T47D (cell line): Measurements from ENCODE around the gene SCARB1.

Source experiments
- DNase-seq, 2 experiments: peaks; one replicate each; pipeline versions ENCODE4 v3.0.0 to v3.0.0-alpha.2; 2011 to 2012; ENCODE audit warnings: low read depth in 1 of 2, low spot score in 1 of 2
- JUND ChIP-seq: IDR thresholded peaks from 2 replicates; pipeline ENCODE4 v1.6.1; 2012; ENCODE audit warnings: low read depth
- in situ Hi-C: cut with HindIII; loops from 2 replicates; pipeline ENCODE4 v1.10.0; 2016; ENCODE audit warnings: low sequenced_read_pairs, low pct_unique_long_range_greater_than_20kb

The SCARB1 gene

GRCh38 chr12:124797321-124797720 lies 66.3 kb downstream of the SCARB1 start:
- no peak for TF ChIP-seq JUND
- DNase-seq = no peak
- in situ Hi-C loops = no loop called here

DNA sequence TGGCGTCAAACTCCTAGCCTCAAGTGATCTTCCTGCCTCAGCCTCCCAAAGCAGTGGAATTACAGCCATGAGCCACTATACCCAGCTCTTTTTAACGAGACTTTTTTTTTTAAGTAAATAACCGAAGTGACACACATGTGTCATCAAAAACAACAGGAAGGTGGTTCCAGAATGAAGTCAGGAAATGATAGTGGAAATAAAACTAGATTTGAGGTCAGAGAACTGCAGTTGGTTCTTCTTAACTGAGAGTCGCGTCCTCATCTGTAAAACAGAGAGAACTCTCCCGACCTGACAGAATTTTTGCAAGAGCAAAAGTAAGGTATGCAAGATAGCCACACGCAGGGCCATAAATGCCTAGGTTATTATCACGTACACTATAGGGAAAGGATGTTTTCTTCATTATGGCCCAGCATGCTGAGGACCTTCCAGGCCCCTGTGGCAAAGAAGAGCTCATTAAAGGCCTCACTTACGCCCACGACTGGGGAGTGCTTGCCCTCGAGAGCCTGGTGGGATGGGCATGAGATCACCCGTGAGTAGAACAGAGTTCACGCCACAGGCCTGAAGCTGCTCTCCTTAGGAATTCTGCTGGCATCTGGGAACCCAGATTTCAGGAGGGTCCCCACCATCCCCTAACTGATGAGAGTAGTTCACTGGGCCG lies 67.2 kb downstream of the SCARB1 start:
- no peak for DNase-seq
- in situ Hi-C loops = no loop called here
- TF ChIP-seq JUND = no peak

DNA sequence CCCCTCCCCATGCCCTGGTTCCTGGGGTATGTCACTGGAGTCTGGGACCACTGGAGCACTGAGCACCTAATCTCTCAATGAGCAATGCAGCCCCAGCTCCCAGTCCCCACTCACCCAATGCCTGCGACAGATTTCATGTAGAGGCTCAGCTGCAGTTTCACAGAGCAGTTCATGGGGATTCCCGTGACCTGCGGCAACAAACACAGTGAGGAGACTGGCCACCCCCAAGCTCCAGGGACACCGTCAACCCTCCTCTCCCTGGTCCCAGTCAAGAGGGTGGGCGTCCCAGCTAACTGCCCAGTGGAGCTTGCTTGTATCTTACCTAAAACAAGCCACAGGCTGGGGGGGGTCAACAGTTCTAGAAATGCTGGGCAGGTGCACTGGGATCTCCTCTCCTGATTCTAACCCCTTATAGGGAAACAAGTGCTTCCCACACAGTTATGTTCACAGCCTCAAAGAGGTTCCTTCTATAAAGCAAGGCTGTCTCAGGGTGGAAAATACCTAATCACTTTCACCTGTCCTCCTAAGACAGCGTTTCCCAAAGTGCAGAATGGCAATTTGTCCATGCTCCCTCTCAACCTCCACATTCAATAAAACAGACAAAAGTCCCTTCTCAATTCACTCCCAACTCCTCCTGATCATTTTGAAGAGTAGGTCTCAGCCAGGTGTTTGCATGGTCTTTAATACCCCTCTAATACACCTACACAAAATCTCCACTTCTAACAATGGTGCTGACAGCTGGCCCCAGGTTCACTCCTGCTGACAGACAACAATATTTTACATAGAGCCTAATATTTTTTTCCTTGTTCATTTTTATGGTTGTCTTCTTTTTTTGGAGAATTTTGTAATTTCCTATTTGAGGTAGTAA lies 68.3 kb downstream of the SCARB1 start:
- no peak for TF ChIP-seq JUND
- in situ Hi-C loops = no loop called here
- DNase-seq = no peak

GRCh38 chr12:124792961-124793441 lies 70.7 kb downstream of the SCARB1 start:
- in situ Hi-C loops = no loop called here
- no peak for TF ChIP-seq JUND
- no peak for DNase-seq

GRCh38 chr12:124792156-124792555 lies 71.5 kb downstream of the SCARB1 start:
- in situ Hi-C loops = no loop called here
- no peak for TF ChIP-seq JUND
- DNase-seq = no peak

DNA sequence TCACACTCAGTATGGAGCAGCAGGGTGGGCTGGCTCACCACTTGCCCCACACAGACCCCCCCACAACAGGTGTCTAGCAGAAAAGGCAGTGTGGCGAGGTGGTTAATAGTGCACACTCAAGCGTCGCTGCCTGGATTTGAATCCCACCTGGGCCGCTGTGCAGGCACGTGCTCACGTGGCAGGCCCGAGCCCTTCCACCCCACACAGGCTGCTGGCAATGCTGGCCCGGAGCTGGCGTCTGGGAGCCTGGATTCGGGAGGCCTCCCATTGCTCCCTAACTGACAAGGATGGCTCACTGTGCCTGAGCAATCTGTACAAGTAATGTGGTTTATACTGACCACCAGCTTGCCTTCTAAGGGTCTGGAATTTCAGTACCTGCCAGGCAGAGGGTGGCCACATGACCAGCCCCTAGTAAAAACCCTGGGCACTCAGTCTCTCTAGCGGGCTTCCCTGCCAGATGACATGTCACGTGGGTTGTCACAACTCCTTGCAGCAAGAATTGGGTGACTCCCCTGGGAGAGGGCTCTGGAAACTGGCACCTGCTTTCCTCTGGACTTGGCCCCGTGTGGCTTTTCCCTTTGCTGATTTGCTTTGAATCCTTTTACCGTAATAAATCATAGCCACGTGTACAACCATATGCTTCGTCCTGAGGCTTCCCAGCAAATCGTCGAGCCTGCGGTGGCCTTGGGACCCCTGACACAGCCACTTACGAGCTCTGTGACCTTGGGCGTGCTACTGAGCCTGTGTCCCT lies 72.8 kb downstream of the SCARB1 start:
- DNase-seq = no peak
- no peak for TF ChIP-seq JUND
- in situ Hi-C loops = no loop called here

GRCh38 chr12:124788936-124789555 lies 74.6 kb downstream of the SCARB1 start:
- TF ChIP-seq JUND = no peak
- no peak for DNase-seq
- in situ Hi-C loops = no loop called here

DNA sequence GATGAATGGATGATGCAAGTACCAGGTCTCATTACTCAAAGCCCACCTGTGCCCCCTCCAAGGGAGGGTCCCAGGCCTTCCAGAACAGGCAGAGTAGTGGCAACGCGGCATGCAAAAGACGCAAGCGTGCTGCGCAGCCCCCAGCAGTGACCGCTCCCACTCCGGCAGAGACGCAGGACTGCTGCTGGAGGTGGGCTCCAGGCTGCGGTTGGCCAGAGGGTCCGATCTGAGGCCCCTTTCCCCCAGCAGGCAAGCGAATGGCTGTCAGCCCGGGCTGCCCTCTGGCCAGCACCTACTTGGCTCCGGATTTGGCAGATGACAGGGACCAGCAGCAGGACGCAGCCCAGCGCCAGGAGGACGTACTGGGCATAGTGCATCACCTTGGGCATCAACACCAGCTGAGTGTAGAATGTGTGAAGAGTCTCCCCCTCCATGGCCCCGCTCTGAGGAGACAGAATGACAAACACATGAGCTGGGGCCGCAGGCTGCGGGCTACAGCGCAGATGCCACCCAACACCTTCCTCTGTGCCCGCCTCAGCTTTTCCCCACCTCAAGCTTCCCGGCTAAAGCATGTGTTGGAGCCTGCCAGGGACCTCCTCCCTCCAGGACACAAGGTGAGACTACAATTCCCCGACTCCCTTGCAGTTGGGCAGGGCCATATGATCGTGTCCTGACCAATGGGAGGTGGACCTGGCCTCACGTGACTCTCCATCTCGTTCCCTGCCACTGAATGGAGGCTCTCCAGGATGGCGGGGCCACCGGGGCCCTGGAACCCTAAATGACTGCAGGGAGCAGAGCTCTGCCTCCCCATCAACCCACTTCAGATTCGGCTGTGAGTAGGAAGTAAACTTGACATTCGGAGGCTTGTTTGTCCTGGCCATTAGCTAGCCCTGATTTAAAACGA lies 77.4 kb downstream of the SCARB1 start:
- no peak for DNase-seq
- TF ChIP-seq JUND = no peak
- in situ Hi-C loops = no loop called here

DNA sequence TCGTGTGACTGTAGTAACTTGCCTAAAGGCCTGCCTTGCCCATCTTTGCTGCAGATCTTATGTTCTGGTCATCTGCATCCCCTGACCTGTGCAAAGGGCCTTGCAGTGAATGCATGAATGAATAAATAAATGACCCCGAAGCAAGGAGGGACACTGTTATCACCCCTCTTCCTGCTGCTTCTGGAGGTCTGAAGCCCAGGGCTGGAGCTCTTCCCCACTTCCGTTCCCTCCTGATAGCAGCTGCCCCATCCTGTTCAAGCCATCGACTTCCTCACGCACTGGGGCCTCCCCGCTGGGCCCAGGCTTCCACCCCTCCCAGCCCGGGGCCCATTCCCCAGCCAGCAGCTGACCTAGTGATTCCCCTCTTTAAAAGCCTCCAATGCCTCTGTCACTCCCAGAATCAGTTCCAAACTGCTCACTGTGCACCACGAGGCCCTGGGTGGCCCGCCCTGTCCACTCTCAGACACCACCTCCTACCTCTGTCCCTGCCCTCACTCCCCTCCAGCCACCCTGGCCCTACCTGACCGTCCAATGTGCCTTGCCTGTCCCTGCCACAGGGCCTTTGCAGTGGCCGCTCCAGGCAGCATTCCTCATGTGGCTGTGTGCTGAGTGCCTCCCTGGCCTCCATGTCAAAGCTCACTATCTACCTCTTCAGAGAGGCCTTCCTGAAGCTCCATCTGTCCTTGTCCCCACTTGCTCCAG lies 78.6 kb downstream of the SCARB1 start:
- TF ChIP-seq JUND = no peak
- in situ Hi-C loops = no loop called here
- no peak for DNase-seq

DNA sequence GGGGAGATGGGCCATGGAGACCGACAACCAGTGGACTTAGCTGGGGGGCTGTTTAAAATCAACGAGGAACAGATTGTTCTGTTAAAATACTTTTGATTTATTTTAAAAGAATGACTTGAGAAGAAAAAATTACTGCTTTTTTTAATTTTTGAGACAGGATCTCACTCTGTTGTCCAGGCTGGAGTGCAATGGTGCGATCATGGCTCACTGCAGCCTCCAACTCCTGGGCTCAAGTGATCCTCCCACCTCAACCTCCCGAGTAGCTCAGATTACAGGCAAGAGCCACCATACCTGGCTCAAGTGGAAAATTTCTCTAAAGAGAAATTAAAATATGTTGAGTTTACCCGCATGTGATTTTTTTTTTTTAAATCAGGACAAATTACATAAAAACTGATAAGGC lies 80.6 kb downstream of the SCARB1 start:
- DNase-seq = no peak
- TF ChIP-seq JUND = no peak
- in situ Hi-C loops = no loop called here

DNA sequence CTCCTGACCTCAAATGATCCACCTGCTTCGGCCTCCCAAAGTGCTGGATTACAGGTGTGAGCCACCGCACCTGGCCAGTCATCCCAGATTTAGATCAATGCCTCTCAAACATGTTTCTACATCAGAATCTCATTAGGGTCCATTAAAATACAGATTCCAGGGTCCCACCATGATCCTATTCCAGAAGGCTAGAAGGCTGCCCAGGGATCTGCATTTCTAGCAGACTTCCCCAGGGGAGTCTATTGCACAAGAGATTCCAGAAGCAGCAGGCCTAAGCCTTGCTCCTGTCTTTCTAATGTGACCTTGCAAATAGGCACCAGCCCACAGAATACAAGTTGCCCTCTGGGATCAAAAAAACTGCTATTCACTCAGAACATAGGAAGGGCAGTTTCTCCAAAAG lies 81.5 kb downstream of the SCARB1 start:
- in situ Hi-C loops = no loop called here
- no peak for DNase-seq
- no peak for TF ChIP-seq JUND
